Vagina (tissue), 2 donors: ENCODE data around the gene C2orf42. TPM values are rescaled to one million over a fixed set of nuclear protein-coding genes. Genes with fewer than 3 reads are reported as not detected.
"Not testable (repeated sequence)": the region's sequence is repeated elsewhere in the genome, so short reads cannot be mapped to it uniquely, and the experiment has no call there.

Experiments used
- DNase-seq, 2 donors: peaks; one replicate each; pipeline ENCODE4 v3.0.0-alpha.2; 2017; ENCODE audit errors: extremely low spot score in 2 of 2
- H3K27ac ChIP-seq: fragments of 200-600 bp; sonication (generic); one replicate; pipeline ENCODE4 v1.5.1; 2019
- H3K27me3 ChIP-seq: fragments of 200-600 bp; sonication (generic); one replicate; pipeline ENCODE4 v1.5.1; 2019
- H3K36me3 ChIP-seq, 2 donors: fragments of 200-600 bp; sonication (generic); one replicate each; pipeline ENCODE4 v1.5.1; 2017 to 2019
- H3K4me1 ChIP-seq: fragments of 200-600 bp; sonication (generic); one replicate; pipeline ENCODE4 v1.5.1; 2019
- H3K4me3 ChIP-seq, 2 donors: fragments of 200-600 bp; sonication (generic); 1 replicate in 1 of 2; 2 replicates in 1 of 2; pipeline ENCODE4 v1.5.1; 2016 to 2019
- H3K9me3 ChIP-seq: fragments of 200-600 bp; sonication (generic); one replicate; pipeline ENCODE4 v1.5.1; 2019
- POLR2A ChIP-seq, 2 donors: fragments of 450-650 bp; IDR thresholded peaks; one replicate each; pipeline ENCODE4 v1.6.1; 2017; ENCODE audit warnings: antibody characterized with exemption in 2 of 2, mild to moderate bottlenecking in 2 of 2, moderate library complexity in 2 of 2
- POLR2AphosphoS5 ChIP-seq, 2 donors: sonication (generic); formaldehyde crosslinking; IDR thresholded peaks; one replicate each; pipeline ENCODE4 v1.9.0; 2017; ENCODE audit warnings: antibody characterized with exemption in 2 of 2, mild to moderate bottlenecking in 2 of 2, low read depth in 1 of 2; ENCODE audit not compliant: insufficient read depth in 1 of 2
- intact Hi-C: fragments of 100-400 bp; cut with DNase I; formaldehyde crosslinking; loops from one replicate; pipeline ENCODE4 v1.15.1; 2023
- total RNA-seq: library from RNA; depleted of rRNA; stranded (reverse); fragments of >200 nt; gene quantifications from one replicate; pipeline ENCODE4 v1.2.3, GENCODE V29; 2016
- TF ChIP-seq, protein P1 (sequence below), 3 experiments: fragments of 450-650 bp in 2 of 3; fragments of 200-600 bp in 1 of 3; sonication (generic) in 1 of 3; IDR thresholded peaks; one replicate each; pipeline ENCODE4 v1.5.1; 2017 to 2019; ENCODE audit warnings: antibody characterized with exemption in 3 of 3, mild to moderate bottlenecking in 2 of 3, moderate library complexity in 2 of 3

Gene C2orf42
- 17.4 TPM for total RNA-seq

- H3K9me3 ChIP-seq, result no peaks in the 10 kb centered on the region
- H3K27me3 ChIP-seq, result no peaks in the 10 kb centered on the region
- intact Hi-C loops, result loop anchor here (2.0 kb wide), 1 partner anchor 58 kb away; the partner anchor contains the start of gene TIA1
- H3K36me3 ChIP-seq, result no peaks in the 10 kb centered on the region
- peak; percentile 97 to 99 for DNase-seq
- peak within 1 kb of the TSS; percentile 65 to 88 for H3K4me3 ChIP-seq
- H3K4me1 ChIP-seq, result peaks cover 3% of the 10 kb centered on the region
- peak; percentile 81 to 99 for TF ChIP-seq POLR2AphosphoS5 (IDR thresholded peaks at IDR 0.05; ENCODE audit: insufficient read depth in 1 of 2, low read depth in 1 of 2)
- TF ChIP-seq, protein P1, sequence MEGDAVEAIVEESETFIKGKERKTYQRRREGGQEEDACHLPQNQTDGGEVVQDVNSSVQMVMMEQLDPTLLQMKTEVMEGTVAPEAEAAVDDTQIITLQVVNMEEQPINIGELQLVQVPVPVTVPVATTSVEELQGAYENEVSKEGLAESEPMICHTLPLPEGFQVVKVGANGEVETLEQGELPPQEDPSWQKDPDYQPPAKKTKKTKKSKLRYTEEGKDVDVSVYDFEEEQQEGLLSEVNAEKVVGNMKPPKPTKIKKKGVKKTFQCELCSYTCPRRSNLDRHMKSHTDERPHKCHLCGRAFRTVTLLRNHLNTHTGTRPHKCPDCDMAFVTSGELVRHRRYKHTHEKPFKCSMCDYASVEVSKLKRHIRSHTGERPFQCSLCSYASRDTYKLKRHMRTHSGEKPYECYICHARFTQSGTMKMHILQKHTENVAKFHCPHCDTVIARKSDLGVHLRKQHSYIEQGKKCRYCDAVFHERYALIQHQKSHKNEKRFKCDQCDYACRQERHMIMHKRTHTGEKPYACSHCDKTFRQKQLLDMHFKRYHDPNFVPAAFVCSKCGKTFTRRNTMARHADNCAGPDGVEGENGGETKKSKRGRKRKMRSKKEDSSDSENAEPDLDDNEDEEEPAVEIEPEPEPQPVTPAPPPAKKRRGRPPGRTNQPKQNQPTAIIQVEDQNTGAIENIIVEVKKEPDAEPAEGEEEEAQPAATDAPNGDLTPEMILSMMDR (IDR thresholded peaks at IDR 0.05), result no peak
- peak in 1 of 2 donors; percentile 93 for TF ChIP-seq POLR2A (IDR thresholded peaks at IDR 0.05)
- peak within 1 kb of the TSS; percentile 95 for H3K27ac ChIP-seq
Measured at GRCh38 chr2:70190418-70191243, at the start of gene C2orf42. Gene C2orf42 (minus strand): TSS chr2:70191019. CDS start chr2:70181985, 9,034 bp downstream.

- no peak for DNase-seq
- Histone ChIP-seq H3K36me3 (peaks cover 0 to 20% of the 10 kb centered on the region in 2 donors), H3K27ac (no peak overlapping the region), H3K4me1 (peaks cover 67% of the 10 kb centered on the region), H3K4me3 (no peak overlapping the region), H3K9me3 (no peaks in the 10 kb centered on the region), H3K27me3 (no peaks in the 10 kb centered on the region)
- TF ChIP-seq POLR2AphosphoS5 (IDR thresholded peaks at IDR 0.05; ENCODE audit: insufficient read depth in 1 of 2, low read depth in 1 of 2) (no peak), POLR2A (IDR thresholded peaks at IDR 0.05) (no peak)
- TF ChIP-seq, protein P1 (IDR thresholded peaks at IDR 0.05), result no peak
- intact Hi-C loops, result no loop called here
Measured at GRCh38 chr2:70240599-70240998, 49.8 kb upstream of the C2orf42 start.

DNA sequence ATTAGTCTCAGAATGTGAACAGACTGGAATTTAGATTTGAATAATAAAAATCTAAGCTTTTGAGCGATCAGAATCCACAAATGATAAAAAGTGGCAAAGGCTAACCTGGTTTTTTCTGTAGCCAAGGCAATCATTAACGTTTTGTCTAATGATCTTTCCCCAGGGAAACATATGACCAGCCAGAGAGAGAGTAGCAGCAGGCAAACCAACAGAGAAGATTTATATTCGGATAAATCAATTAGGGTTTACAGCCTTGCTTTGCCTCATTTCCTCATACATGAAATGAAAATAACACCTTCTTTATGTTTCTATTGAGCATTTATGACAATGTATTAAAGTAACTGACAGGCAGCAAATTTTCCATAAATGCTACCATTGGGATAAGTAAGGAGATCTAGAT is 43.1 kb upstream of the C2orf42 start:
- TF ChIP-seq POLR2AphosphoS5 (IDR thresholded peaks at IDR 0.05; ENCODE audit: insufficient read depth in 1 of 2, low read depth in 1 of 2) (no peak), POLR2A (IDR thresholded peaks at IDR 0.05) (no peak)
- TF ChIP-seq, protein P1 (IDR thresholded peaks at IDR 0.05), result no peak
- no peak for DNase-seq
- Histone ChIP-seq H3K4me1 (peaks cover 17% of the 10 kb centered on the region), H3K27ac (no peak overlapping the region), H3K36me3 (peaks cover 0 to 52% of the 10 kb centered on the region in 2 donors), H3K9me3 (no peaks in the 10 kb centered on the region), H3K27me3 (no peaks in the 10 kb centered on the region), H3K4me3 (no peak overlapping the region)
- intact Hi-C loops, result no loop called here

GRCh38 chr2:70226781-70227180 is 36.0 kb upstream of the C2orf42 start:
- H3K36me3 ChIP-seq, result peaks cover 3 to 86% of the 10 kb centered on the region in 2 donors
- intact Hi-C loops, result no loop called here
- H3K4me3 ChIP-seq, result no peak overlapping the region
- no peaks in the 10 kb centered on the region for H3K27me3 ChIP-seq
- H3K9me3 ChIP-seq, result no peaks in the 10 kb centered on the region
- DNase-seq, result no peak
- H3K27ac ChIP-seq, result no peak overlapping the region
- no peaks in the 10 kb centered on the region for H3K4me1 ChIP-seq
- TF ChIP-seq POLR2AphosphoS5 (IDR thresholded peaks at IDR 0.05; ENCODE audit: insufficient read depth in 1 of 2, low read depth in 1 of 2) (no peak), POLR2A (IDR thresholded peaks at IDR 0.05) (no peak)
- TF ChIP-seq, protein P1 (IDR thresholded peaks at IDR 0.05), result no peak

- H3K4me1 ChIP-seq, DNase-seq, H3K9me3 ChIP-seq, H3K27ac ChIP-seq, H3K27me3 ChIP-seq, intact Hi-C loops, H3K4me3 ChIP-seq: not testable (repeated sequence)
- peaks cover 3 to 96% of the 10 kb centered on the region in 2 donors for H3K36me3 ChIP-seq
Measured at GRCh38 chr2:70223305-70223704, 32.5 kb upstream of the C2orf42 start.
